Activated CD4-positive, alpha-beta memory T cell treated with anti-CD3 and anti-CD28 coated beads for 36 hours (primary cell): ENCODE measurements around the gene PDE2A. TPM values are rescaled to one million over a fixed set of nuclear protein-coding genes. Genes with fewer than 3 reads are reported as not detected.

ENCODE experiments used
- CTCF ChIA-PET: fragments of 350-600 bp; sonication (Branson Sonifier 250); formaldehyde crosslinking; loops from one replicate; lab custom pipeline; 2021; ENCODE audit warnings: antibody characterized with exemption, inconsistent platforms; lab: Charles Lee
- POLR2A ChIA-PET: fragments of 350-600 bp; sonication (Branson Sonifier 250); formaldehyde crosslinking; loops from one replicate; lab custom pipeline; 2021; ENCODE audit warnings: antibody characterized with exemption; lab: Charles Lee
- DNase-seq: peaks from one replicate; pipeline ENCODE4 v3.0.0-alpha.2; 2020
- H3K27ac Mint-ChIP-seq: one replicate; pipeline ENCODE4 v1.8.0; 2021; ENCODE audit warnings: mixed read lengths
- H3K27me3 Mint-ChIP-seq: one replicate; pipeline ENCODE4 v1.8.0; 2021; ENCODE audit warnings: mixed read lengths
- H3K36me3 Mint-ChIP-seq: one replicate; pipeline ENCODE4 v1.8.0; 2021; ENCODE audit warnings: mixed read lengths
- H3K4me1 Mint-ChIP-seq: one replicate; pipeline ENCODE4 v1.8.0; 2021; ENCODE audit warnings: low read depth, mixed read lengths
- H3K4me3 Mint-ChIP-seq: one replicate; pipeline ENCODE4 v1.8.0; 2021; ENCODE audit warnings: mild to moderate bottlenecking, mixed read lengths
- H3K9me3 Mint-ChIP-seq: one replicate; pipeline ENCODE4 v1.8.0; 2021; ENCODE audit warnings: mixed read lengths
- intact Hi-C: fragments of 100-400 bp; cut with micrococcal nuclease; formaldehyde crosslinking; loops from one replicate; pipeline ENCODE4 v1.15.1; 2023
- total RNA-seq, 2 experiments: library from RNA; stranded (reverse); gene quantifications; one replicate each; pipeline ENCODE4 v1.2.3, GENCODE V29; 2021

PDE2A gene
- total RNA-seq, 2 experiments from 2014 or later = 0.29 to 0.97 TPM

- CTCF ChIA-PET = interaction anchor here (0.8 to 9.1 kb wide), 7 partner anchors 8 to 729 kb away, joined by 3 to 155 read pairs (median 4); no protein-coding TSS in a partner anchor
- intact Hi-C loops = loop anchor here (10.0 kb wide), 1 partner anchor 193 kb away; no protein-coding TSS in a partner anchor
- peaks cover 25% of the 10 kb centered on the region for H3K4me1 Mint-ChIP-seq
- POLR2A ChIA-PET = interaction anchor here (1.1 to 1.5 kb wide), 2 partner anchors 87 to 89 kb away, joined by 3 read pairs; no protein-coding TSS in a partner anchor
- H3K27ac Mint-ChIP-seq = no peak overlapping the region
- H3K9me3 Mint-ChIP-seq = no peaks in the 10 kb centered on the region
- no peaks in the 10 kb centered on the region for H3K36me3 Mint-ChIP-seq
- peaks cover 40% of the 10 kb centered on the region for H3K27me3 Mint-ChIP-seq
- no peak overlapping the region for H3K4me3 Mint-ChIP-seq
- peak; percentile 78 for DNase-seq
Observed at GRCh38 chr11:72591785-72592502, 82.3 kb downstream of the PDE2A start.

GRCh38 chr11:72591023-72591422 lies 83.2 kb downstream of the PDE2A start:
- DNase-seq = no peak
- no peaks in the 10 kb centered on the region for H3K36me3 Mint-ChIP-seq
- ChIA-PET CTCF (interaction anchor here (1.1 to 9.1 kb wide), 6 partner anchors 9 to 119 kb away, joined by 4 to 155 read pairs (median 23); no protein-coding TSS in a partner anchor), POLR2A (no interaction called here)
- H3K4me3 Mint-ChIP-seq = no peak overlapping the region
- H3K4me1 Mint-ChIP-seq = peaks cover 25% of the 10 kb centered on the region
- H3K9me3 Mint-ChIP-seq = no peaks in the 10 kb centered on the region
- no peak overlapping the region for H3K27ac Mint-ChIP-seq
- intact Hi-C loops = loop anchor here (10.0 kb wide), 1 partner anchor 194 kb away; no protein-coding TSS in a partner anchor
- H3K27me3 Mint-ChIP-seq = peaks cover 43% of the 10 kb centered on the region

- Mint-ChIP-seq H3K4me1 (peaks cover 34% of the 10 kb centered on the region), H3K36me3 (no peaks in the 10 kb centered on the region), H3K9me3 (no peaks in the 10 kb centered on the region), H3K4me3 (peak overlapping the region; percentile 48), H3K27me3 (peaks cover 43% of the 10 kb centered on the region), H3K27ac (no peak overlapping the region)
- DNase-seq = peak; percentile 70
- CTCF ChIA-PET = interaction anchor here (0.6 to 9.1 kb wide), 18 partner anchors 9 to 588 kb away, joined by 3 to 155 read pairs (median 4); no protein-coding TSS in a partner anchor
- intact Hi-C loops = loop anchor here (1.0 to 10.0 kb wide), 2 partner anchors 53 to 195 kb away; no protein-coding TSS in a partner anchor
- POLR2A ChIA-PET = interaction anchor here (0.6 kb wide), 1 partner anchor 90 kb away, joined by 3 read pairs; no protein-coding TSS in a partner anchor
Observed at GRCh38 chr11:72589802-72590761, 84.1 kb downstream of the PDE2A start.

- Mint-ChIP-seq H3K36me3 (no peaks in the 10 kb centered on the region), H3K4me3 (no peak overlapping the region), H3K9me3 (no peaks in the 10 kb centered on the region), H3K27me3 (peaks cover 43% of the 10 kb centered on the region), H3K27ac (no peak overlapping the region), H3K4me1 (peaks cover 41% of the 10 kb centered on the region)
- no peak for DNase-seq
- POLR2A ChIA-PET = no interaction called here
- intact Hi-C loops = loop anchor here (1.0 kb wide), 1 partner anchor 55 kb away; no protein-coding TSS in a partner anchor
- CTCF ChIA-PET = interaction anchor here (0.6 to 9.1 kb wide), 11 partner anchors 15 to 589 kb away, joined by 3 to 155 read pairs (median 9); no protein-coding TSS in a partner anchor
Observed at GRCh38 chr11:72588421-72589410, 85.5 kb downstream of the PDE2A start.

- peaks cover 43% of the 10 kb centered on the region for H3K27me3 Mint-ChIP-seq
- intact Hi-C loops = no loop called here
- H3K4me3 Mint-ChIP-seq = no peak overlapping the region
- CTCF ChIA-PET = interaction anchor here (0.8 to 9.1 kb wide), 13 partner anchors 9 to 116 kb away, joined by 3 to 155 read pairs (median 9); no protein-coding TSS in a partner anchor
- H3K36me3 Mint-ChIP-seq = no peaks in the 10 kb centered on the region
- POLR2A ChIA-PET = no interaction called here
- no peak for DNase-seq
- no peaks in the 10 kb centered on the region for H3K9me3 Mint-ChIP-seq
- H3K27ac Mint-ChIP-seq = no peak overlapping the region
- peaks cover 41% of the 10 kb centered on the region for H3K4me1 Mint-ChIP-seq
Observed at GRCh38 chr11:72587696-72588095, 86.5 kb downstream of the PDE2A start.

- H3K27ac Mint-ChIP-seq = no peak overlapping the region
- ChIA-PET CTCF (interaction anchor here (0.6 to 9.1 kb wide), 21 partner anchors 8 to 261 kb away, joined by 3 to 155 read pairs (median 4); no protein-coding TSS in a partner anchor), POLR2A (interaction anchor here (1.1 kb wide), 1 partner anchor 55 kb away, joined by 4 read pairs; no protein-coding TSS in a partner anchor)
- intact Hi-C loops = no loop called here
- no peak overlapping the region for H3K4me3 Mint-ChIP-seq
- no peaks in the 10 kb centered on the region for H3K9me3 Mint-ChIP-seq
- H3K27me3 Mint-ChIP-seq = peaks cover 36% of the 10 kb centered on the region
- peaks cover 30% of the 10 kb centered on the region for H3K4me1 Mint-ChIP-seq
- DNase-seq = no peak
- H3K36me3 Mint-ChIP-seq = no peaks in the 10 kb centered on the region
Observed at GRCh38 chr11:72586321-72587090, 87.7 kb downstream of the PDE2A start.

- no peak overlapping the region for H3K27ac Mint-ChIP-seq
- H3K4me3 Mint-ChIP-seq = peak overlapping the region; percentile 45
- peaks cover 30% of the 10 kb centered on the region for H3K27me3 Mint-ChIP-seq
- POLR2A ChIA-PET = no interaction called here
- no peaks in the 10 kb centered on the region for H3K9me3 Mint-ChIP-seq
- peak; percentile 76 for DNase-seq
- CTCF ChIA-PET = interaction anchor here (0.6 to 9.1 kb wide), 23 partner anchors 9 to 262 kb away, joined by 3 to 155 read pairs (median 4); no protein-coding TSS in a partner anchor
- no peaks in the 10 kb centered on the region for H3K36me3 Mint-ChIP-seq
- intact Hi-C loops = loop anchor here (1.0 kb wide), 2 partner anchors 57 to 98 kb away; no protein-coding TSS in a partner anchor
- H3K4me1 Mint-ChIP-seq = peaks cover 26% of the 10 kb centered on the region
Observed at GRCh38 chr11:72585762-72586311, 88.4 kb downstream of the PDE2A start.

- Mint-ChIP-seq H3K4me1 (peaks cover 23% of the 10 kb centered on the region), H3K27ac (no peak overlapping the region), H3K27me3 (peaks cover 27% of the 10 kb centered on the region), H3K36me3 (no peaks in the 10 kb centered on the region), H3K9me3 (no peaks in the 10 kb centered on the region), H3K4me3 (peak overlapping the region; percentile 72)
- POLR2A ChIA-PET = no interaction called here
- intact Hi-C loops = loop anchor here (1.0 kb wide), 2 partner anchors 58 to 99 kb away; no protein-coding TSS in a partner anchor
- DNase-seq = peak; percentile 22
- CTCF ChIA-PET = interaction anchor here (0.6 to 9.1 kb wide), 19 partner anchors 8 to 262 kb away, joined by 3 to 155 read pairs (median 4); no protein-coding TSS in a partner anchor
Observed at GRCh38 chr11:72584939-72585597, 89.2 kb downstream of the PDE2A start.

GRCh38 chr11:72584293-72584938 lies 89.8 kb downstream of the PDE2A start:
- no peaks in the 10 kb centered on the region for H3K9me3 Mint-ChIP-seq
- peak; percentile 71 for DNase-seq
- H3K4me1 Mint-ChIP-seq = peaks cover 16% of the 10 kb centered on the region
- no peaks in the 10 kb centered on the region for H3K36me3 Mint-ChIP-seq
- ChIA-PET POLR2A (no interaction called here), CTCF (interaction anchor here (1.0 to 9.1 kb wide), 8 partner anchors 15 to 229 kb away, joined by 3 to 155 read pairs (median 5); no protein-coding TSS in a partner anchor)
- intact Hi-C loops = no loop called here
- peaks cover 20% of the 10 kb centered on the region for H3K27me3 Mint-ChIP-seq
- peak overlapping the region; percentile 72 for H3K4me3 Mint-ChIP-seq
- H3K27ac Mint-ChIP-seq = no peak overlapping the region
